ENCODE results near the gene CATSPERE.
"Not testable (repeated sequence)": the region's sequence is repeated elsewhere in the genome, so short reads cannot be mapped to it uniquely, and the experiment has no call there.

CATSPERE gene

DNA sequence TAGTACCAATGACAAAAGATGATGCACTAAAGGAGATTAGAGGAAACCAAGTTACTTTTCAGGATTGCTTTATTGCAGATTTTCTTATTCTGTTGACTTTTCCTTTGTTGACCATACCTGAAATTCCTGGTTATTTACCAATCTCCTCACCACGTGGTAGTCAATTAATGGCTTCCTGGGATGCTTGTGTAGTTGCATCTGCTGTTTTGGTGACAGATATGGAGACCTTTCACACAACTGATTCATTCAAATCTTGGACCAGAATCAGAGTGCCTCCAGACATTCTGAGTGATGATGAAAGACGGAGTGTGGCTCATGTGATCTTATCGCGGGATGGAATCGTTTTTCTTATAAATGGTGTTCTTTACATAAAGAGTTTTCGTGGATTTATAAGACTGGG is 91.3 kb downstream of the CATSPERE start:
- no peak for DNase-seq (ENCODE audit: low read depth)

DNA sequence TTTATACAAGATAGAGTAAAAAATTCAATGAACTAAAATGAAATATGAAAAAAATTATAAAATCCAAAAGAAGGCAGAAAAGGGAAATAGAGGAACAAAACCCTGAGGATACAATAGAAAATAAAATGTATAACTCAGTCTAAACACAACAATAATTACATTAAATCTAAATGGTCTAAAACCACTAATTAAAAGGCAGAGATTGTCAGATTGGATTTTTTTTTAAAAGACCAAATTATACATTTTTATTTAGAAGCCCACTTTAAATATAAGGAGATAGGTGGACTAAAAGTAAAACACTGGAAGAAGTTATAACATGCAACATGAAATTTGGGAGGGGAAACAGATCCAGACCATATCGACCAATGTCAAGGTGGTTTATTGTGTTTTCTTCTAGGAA is 95.2 kb downstream of the CATSPERE start:
- DNase-seq (ENCODE audit: low read depth), result no peak

DNA sequence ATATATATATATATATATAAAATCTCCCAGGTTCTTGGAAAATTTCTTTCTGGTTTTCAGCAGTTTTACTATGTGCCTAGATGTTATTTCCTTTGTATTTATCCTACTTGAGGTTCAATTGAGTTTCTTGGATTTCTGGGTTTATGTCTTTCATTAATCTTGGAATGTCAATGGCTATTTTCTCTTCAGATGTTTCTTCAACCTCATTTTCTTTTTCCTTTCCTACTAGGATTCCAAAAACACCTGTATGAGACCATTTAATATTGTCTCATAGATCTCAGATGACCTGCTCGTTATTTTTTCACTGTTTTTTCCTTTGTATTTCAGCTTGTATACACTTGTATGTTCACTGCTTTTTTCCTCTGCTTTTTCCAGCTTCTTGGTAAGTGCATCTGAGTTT is 96.5 kb downstream of the CATSPERE start:
- no peak for DNase-seq (ENCODE audit: low read depth)

DNA sequence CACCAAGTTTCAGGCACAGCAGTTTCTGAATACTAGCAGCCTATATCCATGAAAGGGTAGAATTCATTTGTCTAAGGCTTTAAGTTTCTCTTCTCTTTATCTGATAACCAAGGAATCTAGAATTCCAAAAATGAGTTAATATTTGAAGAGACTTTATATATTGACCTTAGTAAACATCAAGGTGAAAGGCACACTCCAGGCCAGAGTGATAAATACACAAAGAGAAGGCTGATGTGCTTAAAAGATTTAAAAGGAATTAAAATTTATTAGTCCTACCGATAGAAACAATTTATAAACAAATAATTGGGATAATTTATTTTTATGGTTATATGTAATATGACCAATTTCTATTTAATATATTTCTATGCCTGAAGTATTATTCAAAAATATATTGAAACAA is 98.5 kb downstream of the CATSPERE start:
- no peak for DNase-seq (ENCODE audit: low read depth)

DNA sequence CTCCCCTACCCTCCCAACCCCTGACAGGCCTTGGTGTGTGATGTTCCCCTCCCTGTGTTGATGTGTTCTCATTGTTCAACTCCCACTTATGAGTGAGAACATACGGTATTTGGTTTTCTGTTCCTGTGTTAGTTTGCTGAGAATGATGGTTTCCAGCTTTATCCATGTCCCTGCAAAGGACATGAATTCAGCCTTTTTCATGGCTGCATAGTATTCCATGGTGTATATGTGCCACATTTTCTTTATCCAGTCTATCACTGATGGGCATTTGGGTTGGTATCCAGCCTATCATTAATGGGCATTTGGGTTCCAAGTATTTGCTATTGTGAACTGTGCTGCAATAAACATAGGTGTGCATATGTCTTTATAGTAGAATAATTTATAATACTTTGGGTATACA is 101.8 kb downstream of the CATSPERE start:
- DNase-seq (ENCODE audit: low read depth), result not testable (repeated sequence)

DNA sequence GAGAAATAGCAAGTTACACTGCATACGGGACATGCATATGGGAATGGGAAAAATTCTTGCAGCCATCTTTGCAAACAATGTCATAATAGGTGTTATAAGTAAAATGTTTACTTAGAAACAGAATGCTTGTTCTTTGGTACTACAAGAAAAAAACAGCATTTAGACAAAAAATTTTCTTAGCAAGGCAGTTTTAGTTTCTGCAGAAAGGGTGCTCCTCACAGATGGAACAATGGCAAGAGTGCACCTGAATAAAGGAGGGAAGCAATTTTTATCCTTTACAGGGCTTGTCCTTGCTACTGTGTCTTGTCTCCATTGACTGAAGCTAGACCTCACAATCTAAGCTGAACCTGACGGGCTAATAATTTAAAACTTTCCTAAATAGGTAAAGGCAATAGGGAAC is 112.7 kb downstream of the CATSPERE start:
- DNase-seq (ENCODE audit: low read depth), result no peak

DNA sequence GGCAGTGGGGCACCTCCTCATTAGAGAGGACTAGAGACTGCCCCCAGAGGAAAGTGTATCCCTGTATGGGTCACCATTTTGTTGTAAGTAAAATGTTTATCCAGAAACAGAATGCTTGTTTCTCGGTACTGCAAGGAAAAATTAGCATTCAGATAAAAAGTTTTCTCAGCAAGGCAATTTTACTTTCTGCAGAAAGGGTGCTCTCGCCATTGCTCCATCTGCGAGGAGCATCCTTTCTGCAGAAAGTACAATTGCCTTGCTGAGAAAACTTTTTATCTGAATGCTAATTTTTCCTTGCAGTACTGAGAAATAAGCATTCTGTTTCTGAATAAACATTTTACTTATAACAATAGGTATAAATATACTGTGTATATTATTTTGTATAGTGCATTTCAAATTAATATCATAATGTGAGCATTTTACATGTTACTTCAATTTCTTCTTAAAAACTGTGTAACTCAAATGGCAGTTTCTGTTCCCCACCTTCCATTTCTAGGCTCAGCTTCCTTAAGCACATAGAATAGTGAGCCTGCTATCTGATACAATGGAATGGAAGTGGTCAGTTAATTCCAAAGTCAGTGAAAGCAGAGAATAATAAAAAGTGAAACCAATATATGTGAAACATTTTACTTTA is 115.3 kb downstream of the CATSPERE start:
- DNase-seq (ENCODE audit: low read depth), result no peak

DNA sequence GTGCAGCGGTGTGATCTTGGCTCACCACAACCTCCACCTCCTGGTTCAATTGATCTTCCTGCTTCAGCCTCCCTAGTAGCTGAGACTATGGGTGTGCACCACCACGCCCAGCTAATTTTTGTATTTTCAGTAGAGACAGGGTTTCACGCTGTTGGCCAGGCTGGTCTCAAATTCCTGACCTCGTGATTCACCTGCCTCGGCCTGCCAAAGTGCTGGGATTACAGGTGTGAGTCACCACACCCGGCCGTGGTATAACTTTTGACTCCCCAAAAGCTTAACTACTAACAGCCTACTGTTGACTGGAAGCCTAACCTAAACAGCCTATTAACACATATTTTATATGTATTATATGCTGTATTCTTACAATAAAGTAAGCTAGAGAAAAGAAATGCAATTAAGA is 117.1 kb downstream of the CATSPERE start:
- DNase-seq (ENCODE audit: low read depth), result not testable (repeated sequence)

DNA sequence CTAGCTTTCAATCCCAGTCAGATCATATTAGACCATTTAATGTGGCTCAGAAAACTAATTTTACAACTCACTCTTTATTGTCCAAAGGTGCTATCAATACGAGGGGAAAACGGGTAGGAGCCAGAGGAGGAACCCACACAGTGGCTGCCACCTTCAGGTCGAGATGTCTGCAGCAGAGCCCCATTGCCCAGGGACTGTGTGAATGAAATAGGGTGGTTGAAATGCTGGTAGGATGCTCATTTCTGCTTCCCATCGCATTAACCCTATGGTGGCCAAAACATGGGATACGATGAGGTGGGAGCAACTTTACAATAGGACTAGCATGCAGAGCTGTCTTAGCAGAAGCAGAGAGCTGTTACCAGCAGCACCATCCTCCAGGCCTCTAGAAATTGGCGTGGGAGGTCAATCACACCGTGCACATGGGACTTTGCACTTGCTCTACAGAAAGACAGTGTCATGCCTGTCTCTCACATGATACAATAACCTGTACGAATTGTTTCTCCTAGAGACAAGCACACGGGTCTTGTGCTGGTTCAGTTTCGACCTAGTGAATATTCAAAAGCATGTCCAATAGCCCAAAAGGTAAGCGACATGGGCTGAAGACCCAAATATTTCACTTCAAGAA is 122.4 kb downstream of the CATSPERE start:
- DNase-seq (ENCODE audit: low read depth), result no peak

DNA sequence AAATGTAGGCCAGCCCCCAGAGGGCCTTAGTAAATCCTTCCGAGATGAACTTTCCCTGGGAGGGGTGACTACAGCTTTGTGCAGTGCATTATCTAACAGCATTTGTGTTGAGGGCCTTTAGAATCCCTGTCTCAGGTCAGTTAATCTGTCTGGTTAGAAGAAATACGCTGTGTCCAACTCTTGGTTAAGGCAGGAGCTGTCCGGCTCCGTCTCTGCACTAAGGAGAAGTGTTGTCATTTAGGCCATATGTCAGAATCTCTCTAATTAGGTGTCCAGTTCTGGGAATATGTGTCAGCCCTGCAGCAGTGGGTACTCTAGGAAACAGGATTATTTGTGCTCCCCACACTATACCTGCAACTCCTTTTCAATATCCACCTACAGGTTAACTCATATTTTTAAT is 124.8 kb downstream of the CATSPERE start:
- DNase-seq (ENCODE audit: low read depth), result no peak

DNA sequence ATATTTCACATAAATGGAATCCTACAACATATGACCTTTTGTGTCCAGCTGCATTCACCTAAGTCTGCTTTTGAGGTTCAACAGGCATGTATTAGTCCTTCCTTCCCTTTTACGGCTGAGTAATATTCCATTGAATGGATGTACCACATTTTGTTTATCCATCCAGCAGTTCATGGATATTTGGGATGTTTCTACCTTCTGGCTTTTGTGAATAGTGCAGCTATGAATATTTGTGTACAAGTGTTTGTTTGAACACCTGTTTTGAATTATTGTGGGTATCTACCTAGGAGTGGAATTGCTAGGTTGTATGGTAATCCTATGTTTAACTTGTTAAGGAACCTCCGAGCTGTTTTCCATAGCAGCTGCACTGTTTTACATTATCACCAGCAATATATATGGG is 129.6 kb downstream of the CATSPERE start:
- no peak for DNase-seq (ENCODE audit: low read depth)

DNA sequence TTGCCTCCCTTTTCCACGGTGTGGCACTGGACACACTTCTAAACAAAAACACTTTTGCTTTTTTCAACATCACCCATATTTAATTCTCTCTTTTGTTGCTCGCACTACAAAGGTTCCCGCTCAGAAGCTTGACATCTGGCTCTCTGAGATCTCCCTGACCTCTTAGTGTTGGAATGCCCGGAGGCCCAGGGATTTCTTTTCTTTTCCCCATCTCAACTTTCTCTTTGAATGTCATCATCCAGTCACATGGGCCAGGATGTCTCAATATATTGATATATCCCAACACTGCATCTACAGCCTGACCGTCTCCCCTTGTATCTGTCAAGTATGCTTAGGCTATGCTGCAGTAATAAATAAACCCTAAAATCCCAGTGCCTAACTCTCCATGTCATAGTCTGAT is 137.5 kb downstream of the CATSPERE start:
- DNase-seq (ENCODE audit: low read depth), result no peak

DNA sequence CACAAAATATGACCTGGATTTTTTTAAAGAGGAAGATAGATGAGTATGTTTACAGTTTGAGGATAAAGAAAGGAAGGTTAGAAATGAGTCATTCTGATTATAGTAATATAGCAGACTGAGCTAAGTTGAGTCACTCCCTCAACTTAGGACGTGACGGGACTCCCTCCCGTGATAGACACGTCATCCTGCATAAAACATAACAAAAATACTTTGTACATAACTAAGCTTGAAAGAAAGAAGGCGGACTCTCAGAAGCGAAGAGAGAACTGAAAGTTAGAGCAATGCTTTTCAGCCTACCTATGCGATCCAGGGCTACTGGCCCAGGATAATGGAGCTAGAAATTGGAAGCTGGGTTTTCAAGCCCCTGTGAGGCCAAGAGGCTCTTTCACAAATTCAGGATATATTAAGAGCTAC is 138.9 kb downstream of the CATSPERE start:
- DNase-seq (ENCODE audit: low read depth), result no peak

DNA sequence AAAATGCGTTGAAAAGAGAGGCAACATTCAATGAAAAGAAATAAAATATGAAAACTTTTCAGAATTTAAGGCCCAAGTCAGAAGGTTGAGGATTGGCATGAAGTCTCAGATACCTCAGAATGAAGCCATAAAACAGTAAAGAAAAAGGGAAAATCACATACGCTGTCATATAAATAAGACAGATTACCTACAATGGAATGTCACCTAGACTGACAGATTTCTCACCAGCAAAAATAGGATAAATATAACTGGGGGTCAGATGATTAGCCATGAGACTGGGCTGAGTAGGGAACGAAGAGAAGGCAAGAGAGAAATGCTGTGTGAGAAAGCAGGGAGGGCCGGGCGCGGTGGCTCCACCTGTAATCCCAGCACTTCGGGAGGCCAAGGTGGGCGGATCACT is 140.3 kb downstream of the CATSPERE start:
- no peak for DNase-seq (ENCODE audit: low read depth)

DNA sequence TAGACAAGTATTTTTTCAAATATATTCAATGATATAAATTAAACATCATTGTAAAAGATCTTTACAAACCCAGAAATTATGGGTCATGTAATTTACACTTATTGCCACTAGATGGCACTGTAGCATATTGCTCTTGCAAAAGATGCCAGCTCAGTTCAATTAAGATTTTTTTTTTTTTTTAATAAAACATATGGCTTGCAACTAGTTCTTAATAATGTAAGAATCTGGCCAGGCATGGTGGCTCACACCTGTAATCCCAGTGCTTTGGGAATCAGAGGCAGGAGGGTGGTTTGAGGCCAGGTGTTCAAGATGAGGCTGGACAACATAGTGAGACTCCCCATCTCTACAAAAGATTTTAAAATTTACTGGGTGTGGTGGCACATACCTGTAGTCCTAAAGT is 142.4 kb downstream of the CATSPERE start:
- no peak for DNase-seq (ENCODE audit: low read depth)

DNA sequence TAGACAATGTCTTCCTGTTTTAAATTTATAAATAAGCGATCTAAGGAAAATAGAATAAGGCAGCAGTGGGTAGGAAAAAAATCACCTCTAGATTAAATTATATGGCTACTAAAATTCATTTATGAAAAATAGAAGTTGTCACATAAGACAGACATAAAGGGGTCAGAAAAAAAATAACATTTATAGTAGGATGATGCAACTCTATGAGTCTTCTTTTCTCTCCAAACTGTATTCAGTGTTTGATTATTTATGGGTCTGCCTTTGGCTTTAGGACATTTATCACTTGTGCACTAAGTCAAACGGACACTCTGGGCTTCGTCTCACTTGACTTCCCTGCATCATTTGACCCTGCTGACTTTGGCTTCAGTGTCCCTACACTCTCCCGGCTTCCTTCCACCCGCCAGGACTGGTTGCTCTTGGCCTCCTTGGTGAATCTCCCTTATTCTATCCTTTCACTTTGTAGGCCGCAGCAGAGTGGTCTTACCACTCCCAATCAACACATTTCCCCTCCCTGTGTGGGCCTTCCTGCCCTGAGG is 144.8 kb downstream of the CATSPERE start:
- DNase-seq (ENCODE audit: low read depth), result no peak

DNA sequence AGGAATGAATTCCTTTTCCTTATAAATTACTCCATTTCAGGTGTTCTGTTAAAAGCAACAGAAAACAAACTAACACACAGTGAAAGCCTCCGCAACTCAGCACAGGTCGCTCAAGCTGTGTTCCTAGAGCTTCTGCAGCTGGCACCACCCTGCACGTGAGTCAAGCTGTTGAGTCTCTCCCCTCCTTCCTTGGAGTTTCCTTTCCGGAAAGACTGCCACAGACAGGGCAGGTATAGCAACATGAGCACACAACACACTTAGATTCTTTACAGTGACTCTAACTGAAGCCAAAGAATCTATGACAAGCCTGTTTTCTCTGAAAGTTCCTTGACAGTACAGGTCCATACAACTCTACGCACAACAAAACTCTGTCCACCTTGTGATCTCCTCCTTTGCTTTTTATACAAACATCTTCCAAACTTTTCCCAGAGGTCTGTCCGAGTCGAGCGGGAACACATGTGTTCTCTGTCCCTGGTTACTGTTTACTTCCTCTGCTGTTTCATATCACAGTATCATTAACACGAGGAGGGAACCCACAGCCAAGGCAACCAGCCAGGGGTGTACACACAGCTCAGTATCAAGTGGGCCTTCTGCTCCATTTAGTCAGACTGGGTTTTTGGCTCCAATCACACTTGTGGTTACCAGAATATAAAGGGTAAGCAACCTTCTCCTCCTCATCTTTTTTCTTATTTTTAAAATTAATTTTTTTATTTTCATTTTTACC is 153.2 kb downstream of the CATSPERE start:
- no peak for DNase-seq (ENCODE audit: low read depth)

DNA sequence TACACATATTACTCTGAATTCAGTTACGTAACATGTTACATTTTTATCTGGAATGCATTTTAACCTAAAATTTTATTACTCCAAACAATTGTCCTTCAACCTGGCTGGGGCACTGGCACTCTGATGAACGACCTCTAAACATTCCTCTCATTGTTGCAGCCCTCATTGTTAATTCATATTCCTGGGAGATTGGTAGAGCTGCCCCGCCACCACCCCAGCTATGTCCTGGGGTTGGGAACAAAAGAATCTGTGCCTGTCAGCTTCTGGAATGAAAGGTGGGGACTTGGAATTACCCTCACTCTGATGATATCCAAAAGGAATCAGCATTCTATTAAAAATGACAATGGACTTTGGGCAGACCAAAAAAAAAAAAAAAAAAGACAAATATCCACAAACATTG is 153.8 kb downstream of the CATSPERE start:
- DNase-seq (ENCODE audit: low read depth), result no peak

DNA sequence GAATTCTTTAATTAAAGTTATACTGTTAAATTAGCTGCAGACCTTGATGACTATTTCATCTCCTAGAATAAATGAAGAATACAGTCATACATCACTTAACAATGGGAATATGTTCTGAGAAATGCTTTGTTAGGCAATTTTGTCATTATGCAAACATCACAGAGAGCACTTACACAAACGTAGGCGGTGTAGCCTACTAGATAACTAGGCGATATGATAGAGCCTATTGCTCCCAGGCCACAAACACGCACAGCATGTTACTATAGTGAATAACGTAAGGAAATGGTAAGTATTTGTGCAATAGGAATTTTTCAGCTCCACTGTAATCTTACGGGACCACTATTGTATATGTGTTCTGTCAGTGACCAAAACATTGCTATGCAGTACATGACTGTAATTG is 154.2 kb downstream of the CATSPERE start:
- no peak for DNase-seq (ENCODE audit: low read depth)

DNA sequence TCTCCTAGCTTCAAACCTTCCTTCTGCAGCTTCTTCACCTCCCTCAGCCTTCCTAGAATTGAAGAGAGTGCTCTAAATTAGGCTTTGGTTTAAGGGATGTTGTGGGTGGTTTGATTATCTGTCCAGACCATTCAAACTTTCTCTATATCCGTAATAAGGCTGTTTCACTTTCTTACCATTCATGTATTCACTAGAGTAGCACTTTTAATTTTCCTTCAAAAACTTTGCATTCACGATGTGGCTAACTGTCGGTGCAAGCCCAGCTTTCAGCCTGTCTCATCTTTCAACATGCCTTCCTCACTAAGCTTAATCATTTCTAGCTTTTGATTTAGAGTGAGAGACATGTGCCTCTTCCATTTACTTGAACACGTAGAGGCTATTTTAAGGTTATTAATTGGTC is 165.6 kb downstream of the CATSPERE start:
- DNase-seq (ENCODE audit: low read depth), result no peak

DNA sequence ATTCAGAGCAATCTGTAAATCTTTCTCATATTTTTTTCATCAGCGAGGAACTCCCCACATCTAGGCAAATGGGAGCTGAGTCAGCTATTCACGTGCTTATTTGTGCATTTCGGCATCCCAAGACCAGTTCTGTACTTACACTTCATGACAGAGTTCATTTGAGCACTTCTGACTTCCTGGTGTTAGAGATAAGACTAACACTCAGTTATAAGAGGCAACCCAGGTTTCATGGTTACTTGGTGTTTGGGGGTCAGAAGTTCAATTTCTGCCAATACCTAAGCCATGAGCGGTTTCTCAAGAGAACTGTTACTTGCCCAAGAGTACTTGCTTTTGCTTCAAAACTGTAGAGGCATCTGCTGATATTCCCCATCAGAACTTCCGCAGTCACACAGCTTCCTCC is 167.7 kb downstream of the CATSPERE start:
- no peak for DNase-seq (ENCODE audit: low read depth)

DNA sequence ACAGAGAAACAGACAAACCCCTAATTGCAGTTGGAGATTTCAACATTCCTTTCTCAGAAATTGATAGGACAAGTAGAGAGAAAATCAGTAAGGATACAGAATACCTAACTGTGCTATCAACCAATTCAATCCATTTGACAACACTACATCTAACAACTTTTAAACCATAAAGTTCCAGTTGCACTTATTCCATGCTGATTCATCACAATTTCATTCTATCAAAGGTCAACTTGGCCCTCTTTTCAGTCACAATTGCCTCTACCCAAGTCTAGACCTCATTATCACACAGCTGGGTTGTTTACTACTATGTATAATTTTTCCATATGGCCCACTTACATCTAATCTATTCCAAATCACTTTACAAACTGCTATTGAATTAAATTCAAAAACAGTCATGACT is 172.1 kb downstream of the CATSPERE start:
- DNase-seq (ENCODE audit: low read depth), result no peak

DNA sequence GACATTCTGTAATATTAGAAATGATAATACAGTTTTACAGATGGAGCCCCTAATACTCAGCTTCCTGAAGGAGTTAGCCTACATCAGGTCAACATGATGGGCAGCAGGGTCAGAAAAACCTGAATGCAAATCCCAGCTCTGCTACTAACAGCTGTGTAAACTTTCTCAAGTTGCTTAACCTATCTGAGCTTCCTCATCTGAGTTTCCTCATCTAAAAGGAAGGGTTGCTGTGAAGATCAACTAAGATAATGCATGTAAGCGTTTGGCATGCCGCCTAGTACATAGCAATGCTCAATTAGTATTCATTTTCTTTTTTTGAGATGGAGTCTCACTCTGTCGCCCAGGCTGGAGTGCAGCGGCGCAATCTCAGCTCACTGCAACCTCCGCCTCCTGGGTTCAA is 173.5 kb downstream of the CATSPERE start:
- DNase-seq (ENCODE audit: low read depth), result no peak
